ENCODE data around the gene AUNIP. TPM values are rescaled to one million over a fixed set of nuclear protein-coding genes. Genes with fewer than 3 reads are reported as not detected.

The AUNIP gene
- total RNA-seq, 1 experiment from 2014 or later = 17.6 TPM

- TF ChIP-seq EZH2 (IDR thresholded peaks at IDR 0.05; ENCODE audit: low read length, unreplicated experiment) (no peak), CTCF (conservative IDR thresholded peaks at IDR 0.05; ENCODE audit: low read depth, low read length) (no peak), EZH2phosphoT487 (IDR thresholded peaks at IDR 0.05; ENCODE audit: borderline replicate concordance, low read length) (no peak)
- CTCF ChIA-PET = no interaction called here
- Histone ChIP-seq H3K9ac (ENCODE audit: low read length) (no peak overlapping the region), H3K27ac (ENCODE audit: low read length) (no peak overlapping the region), H3K27me3 (ENCODE audit: low read length) (no peaks in the 10 kb centered on the region), H2AFZ (ENCODE audit: low read length) (no peak overlapping the region), H3K4me1 (ENCODE audit: insufficient read depth, low read length) (0 out of 2 replicates have a peak, but pooled peaks cover 3% of the 10 kb centered on the region), H4K20me1 (ENCODE audit: low read length) (peaks cover 15% of the 10 kb centered on the region; the same call in 1 of the 2 replicates), H3K9me3 (ENCODE audit: low read length) (no peaks in the 10 kb centered on the region), H3F3A (ENCODE audit: low read length, unreplicated experiment) (no peaks in the 10 kb centered on the region), H3K36me3 (ENCODE audit: low read depth, low read length) (0 out of 2 replicates have a peak, but pooled peaks cover 3% of the 10 kb centered on the region), H3K9me2 (replicated peaks; ENCODE audit: low read length) (no peaks in the 10 kb centered on the region), H3K4me2 (ENCODE audit: low read length) (no peak overlapping the region), H3K79me2 (ENCODE audit: low read length) (peaks cover 92% of the 10 kb centered on the region), H3K4me3 (ENCODE audit: low read length) (no peak overlapping the region)
- no peak for ATAC-seq
- BruUV-seq (replicated peaks) = no TSS peak
- intact Hi-C loops (cut with micrococcal nuclease) = no loop called here
- no peak for DNase-seq
- POLR2A ChIA-PET (ENCODE audit: unreplicated experiment) = interaction anchor here (0.5 kb wide), 2 partner anchors 147 to 150 kb away, joined by 4 read pairs; partner anchors contain the start of gene PAFAH2
Observed at GRCh38 chr1:25847929-25848328, 11.3 kb downstream of the AUNIP start.

GRCh38 chr1:25845664-25846063 is 13.6 kb downstream of the AUNIP start:
- H3K9ac ChIP-seq (ENCODE audit: low read length) = no peak overlapping the region
- H3K79me2 ChIP-seq (ENCODE audit: low read length) = peaks cover 92% of the 10 kb centered on the region
- no peaks in the 10 kb centered on the region for H3K27me3 ChIP-seq (ENCODE audit: low read length)
- H3K4me2 ChIP-seq (ENCODE audit: low read length) = no peak overlapping the region
- H3F3A ChIP-seq (ENCODE audit: low read length, unreplicated experiment) = no peaks in the 10 kb centered on the region
- peaks cover 15% of the 10 kb centered on the region; the same call in 1 of the 2 replicates for H4K20me1 ChIP-seq (ENCODE audit: low read length)
- H2AFZ ChIP-seq (ENCODE audit: low read length) = no peak overlapping the region
- no peak for DNase-seq
- no peak overlapping the region for H3K27ac ChIP-seq (ENCODE audit: low read length)
- H3K9me2 ChIP-seq (replicated peaks; ENCODE audit: low read length) = no peaks in the 10 kb centered on the region
- H3K4me3 ChIP-seq (ENCODE audit: low read length) = no peak overlapping the region
- intact Hi-C loops (cut with micrococcal nuclease) = no loop called here
- H3K36me3 ChIP-seq (ENCODE audit: low read depth, low read length) = 0 out of 2 replicates have a peak, but pooled peaks cover 3% of the 10 kb centered on the region
- ChIA-PET CTCF (no interaction called here), POLR2A (ENCODE audit: unreplicated experiment) (interaction anchor here (0.6 kb wide), 1 partner anchor 26 kb away, joined by 4 read pairs; the partner anchor contains the start of gene MTFR1L)
- ATAC-seq = no peak
- BruUV-seq (replicated peaks) = no TSS peak
- H3K4me1 ChIP-seq (ENCODE audit: insufficient read depth, low read length) = 0 out of 2 replicates have a peak, but pooled peaks cover 3% of the 10 kb centered on the region
- H3K9me3 ChIP-seq (ENCODE audit: low read length) = no peaks in the 10 kb centered on the region
- TF ChIP-seq EZH2phosphoT487 (IDR thresholded peaks at IDR 0.05; ENCODE audit: borderline replicate concordance, low read length) (no peak), EZH2 (IDR thresholded peaks at IDR 0.05; ENCODE audit: low read length, unreplicated experiment) (no peak), CTCF (conservative IDR thresholded peaks at IDR 0.05; ENCODE audit: low read depth, low read length) (no peak)

- Histone ChIP-seq H3K27me3 (ENCODE audit: low read length) (no peaks in the 10 kb centered on the region), H3K79me2 (ENCODE audit: low read length) (peaks cover 92% of the 10 kb centered on the region), H3K4me2 (ENCODE audit: low read length) (no peak overlapping the region), H3F3A (ENCODE audit: low read length, unreplicated experiment) (no peaks in the 10 kb centered on the region), H3K4me3 (ENCODE audit: low read length) (no peak overlapping the region), H3K9me2 (replicated peaks; ENCODE audit: low read length) (no peaks in the 10 kb centered on the region), H3K36me3 (ENCODE audit: low read depth, low read length) (no peaks in the 10 kb centered on the region), H3K9ac (ENCODE audit: low read length) (no peak overlapping the region), H2AFZ (ENCODE audit: low read length) (no peak overlapping the region), H3K9me3 (ENCODE audit: low read length) (no peaks in the 10 kb centered on the region), H4K20me1 (ENCODE audit: low read length) (peaks cover 15% of the 10 kb centered on the region; the same call in 1 of the 2 replicates), H3K4me1 (ENCODE audit: insufficient read depth, low read length) (0 out of 2 replicates have a peak, but pooled peaks cover 3% of the 10 kb centered on the region), H3K27ac (ENCODE audit: low read length) (no peak overlapping the region)
- ATAC-seq (no peak), DNase-seq (no peak)
- TF ChIP-seq EZH2phosphoT487 (IDR thresholded peaks at IDR 0.05; ENCODE audit: borderline replicate concordance, low read length) = no peak
- no peak for TF ChIP-seq EZH2 (IDR thresholded peaks at IDR 0.05; ENCODE audit: low read length, unreplicated experiment)
- no peak for TF ChIP-seq CTCF (conservative IDR thresholded peaks at IDR 0.05; ENCODE audit: low read depth, low read length)
- no TSS peak for BruUV-seq (replicated peaks)
- ChIA-PET CTCF (no interaction called here), POLR2A (ENCODE audit: unreplicated experiment) (interaction anchor here (0.6 kb wide), 1 partner anchor 49 kb away, joined by 3 read pairs; no protein-coding TSS in a partner anchor)
- intact Hi-C loops (cut with micrococcal nuclease) = no loop called here
Observed at GRCh38 chr1:25844536-25845337, 14.5 kb downstream of the AUNIP start.
